Loucy (cell line): Measurements from ENCODE around the gene TMEM132C.

Experiments used
- H2AFZ ChIP-seq: fragments of 200-600 bp; sonication (generic); 2 replicates; pipeline ENCODE4 v1.6.0; 2016; ENCODE audit warnings: antibody characterized with exemption, mild to moderate bottlenecking, low read length, moderate library complexity
- H3F3A ChIP-seq: fragments of 200-600 bp; 2 replicates; pipeline ENCODE4 v1.6.0; 2016; ENCODE audit warnings: antibody characterized with exemption, low read depth, mild to moderate bottlenecking
- H3K27me3 ChIP-seq: fragments of 200-600 bp; sonication (generic); 2 replicates; pipeline ENCODE4 v1.6.1; 2014; ENCODE audit warnings: low read length, mild to moderate bottlenecking; ENCODE audit not compliant: insufficient read depth, poor library complexity, severe bottlenecking
- H3K36me3 ChIP-seq: fragments of 200-600 bp; sonication (generic); 2 replicates; pipeline ENCODE4 v1.6.1; 2016; ENCODE audit warnings: low read length; ENCODE audit not compliant: insufficient read depth
- H3K4me1 ChIP-seq: fragments of 200-600 bp; sonication (generic); 2 replicates; pipeline ENCODE4 v1.5.1; 2014; ENCODE audit warnings: low read length, mild to moderate bottlenecking; ENCODE audit not compliant: insufficient read depth, poor library complexity, severe bottlenecking
- H3K4me2 ChIP-seq: fragments of 200-600 bp; sonication (generic); 2 replicates; pipeline ENCODE4 v1.6.0; 2014; ENCODE audit warnings: antibody characterized with exemption, low read length, low read depth, mild to moderate bottlenecking; ENCODE audit not compliant: poor library complexity, severe bottlenecking
- H3K4me3 ChIP-seq: fragments of 200-600 bp; sonication (generic); 2 replicates; pipeline ENCODE4 v1.5.1; 2014; ENCODE audit warnings: low read length, mild to moderate bottlenecking, mixed read lengths; ENCODE audit not compliant: poor library complexity, severe bottlenecking
- H3K79me2 ChIP-seq: fragments of 200-600 bp; sonication (generic); 2 replicates; pipeline ENCODE4 v1.6.1; 2014; ENCODE audit warnings: low read length; ENCODE audit not compliant: insufficient read depth
- H3K9ac ChIP-seq: fragments of 200-600 bp; sonication (generic); 2 replicates; pipeline ENCODE4 v1.6.0; 2014; ENCODE audit warnings: mild to moderate bottlenecking, low read depth, low read length, moderate library complexity; ENCODE audit not compliant: poor library complexity, severe bottlenecking
- H3K9me2 ChIP-seq: fragments of 200-600 bp; sonication (generic); replicated peaks from 2 replicates; pipeline ENCODE4 v1.6.1; 2016; ENCODE audit warnings: low read depth, low read length, mixed read lengths
- H3K9me3 ChIP-seq: fragments of 200-600 bp; sonication (generic); 2 replicates; pipeline ENCODE4 v1.6.1; 2014; ENCODE audit warnings: mild to moderate bottlenecking, antibody characterized with exemption, low read length, low read depth; ENCODE audit not compliant: insufficient read depth
- H4K20me1 ChIP-seq: fragments of 200-600 bp; sonication (generic); 2 replicates; pipeline ENCODE4 v1.6.0; 2014; ENCODE audit warnings: antibody characterized with exemption, low read length, mild to moderate bottlenecking; ENCODE audit not compliant: insufficient read depth, poor library complexity, severe bottlenecking
- CTCF ChIP-seq: fragments of 200-600 bp; sonication (generic); conservative IDR thresholded peaks from 2 replicates; pipeline ENCODE4 v1.5.1; 2014; ENCODE audit warnings: mild to moderate bottlenecking, antibody characterized with exemption, low read length
- EZH2phosphoT487 ChIP-seq: fragments of 200-600 bp; IDR thresholded peaks from 2 replicates; pipeline ENCODE4 v1.6.1; 2018; ENCODE audit warnings: antibody characterized with exemption, mild to moderate bottlenecking, moderate library complexity, borderline replicate concordance

The TMEM132C gene

GRCh38 chr12:128393346-128393745 is 126.4 kb downstream of the TMEM132C start:
- TF ChIP-seq EZH2phosphoT487 (no peak), CTCF (no peak)
- Histone ChIP-seq H3K4me1 (no peaks in the 10 kb centered on the region), H3K9me3 (0 out of 2 replicates have a peak, but pooled peaks cover 3% of the 10 kb centered on the region), H3K4me2 (no peak overlapping the region), H3K27me3 (no peaks in the 10 kb centered on the region), H3K79me2 (no peaks in the 10 kb centered on the region), H4K20me1 (no peaks in the 10 kb centered on the region), H3K9ac (no peak overlapping the region), H3F3A (no peaks in the 10 kb centered on the region), H2AFZ (no peak overlapping the region), H3K36me3 (no peaks in the 10 kb centered on the region), H3K9me2 (no peaks in the 10 kb centered on the region), H3K4me3 (no peak overlapping the region)

- no peaks in the 10 kb centered on the region for H3K9me2 ChIP-seq
- no peaks in the 10 kb centered on the region for H4K20me1 ChIP-seq
- no peaks in the 10 kb centered on the region for H3K36me3 ChIP-seq
- no peak overlapping the region for H3K4me3 ChIP-seq
- H3K27me3 ChIP-seq, result no peaks in the 10 kb centered on the region
- no peak overlapping the region for H3K4me2 ChIP-seq
- H3K9ac ChIP-seq, result no peak overlapping the region
- H3K79me2 ChIP-seq, result no peaks in the 10 kb centered on the region
- H3K9me3 ChIP-seq, result 0 out of 2 replicates have a peak, but pooled peaks cover 3% of the 10 kb centered on the region
- no peaks in the 10 kb centered on the region for H3K4me1 ChIP-seq
- H2AFZ ChIP-seq, result no peak overlapping the region
- no peaks in the 10 kb centered on the region for H3F3A ChIP-seq
- TF ChIP-seq CTCF (no peak), EZH2phosphoT487 (no peak)
Measured at GRCh38 chr12:128394137-128394536, 127.2 kb downstream of the TMEM132C start.

- H3K36me3 ChIP-seq, result no peaks in the 10 kb centered on the region
Measured at GRCh38 chr12:128399253-128399652, 132.3 kb downstream of the TMEM132C start.

More at GRCh38 chr12:128399253-128399652, 132.3 kb downstream of the TMEM132C start:
- 0 out of 2 replicates have a peak, but pooled peaks cover 2% of the 10 kb centered on the region for H3K9me3 ChIP-seq
- H3K4me3 ChIP-seq, result no peak overlapping the region
- H3K27me3 ChIP-seq, result no peaks in the 10 kb centered on the region
- no peak overlapping the region for H2AFZ ChIP-seq
- H3K79me2 ChIP-seq, result no peaks in the 10 kb centered on the region
- no peaks in the 10 kb centered on the region for H3F3A ChIP-seq
- no peaks in the 10 kb centered on the region for H3K4me1 ChIP-seq
- no peaks in the 10 kb centered on the region for H3K9me2 ChIP-seq
- H3K4me2 ChIP-seq, result no peak overlapping the region
- TF ChIP-seq EZH2phosphoT487, result no peak
- no peak for TF ChIP-seq CTCF
- no peak overlapping the region for H3K9ac ChIP-seq
- no peaks in the 10 kb centered on the region for H4K20me1 ChIP-seq
